Fibroblast of lung (primary cell): Measurements from ENCODE around the gene FBXL2.

Source experiments
- CTCF ChIP-seq, 2 donors: IDR thresholded peaks in 1 of 2; conservative IDR thresholded peaks in 1 of 2; 1 replicate in 1 of 2; 2 replicates in 1 of 2; pipeline ENCODE4 v1.5.1; 2011 to 2012; ENCODE audit warnings: low read length in 2 of 2, control low read depth in 1 of 2, inconsistent platforms in 1 of 2, low read depth in 1 of 2, mild to moderate bottlenecking in 1 of 2
- EZH2 ChIP-seq: IDR thresholded peaks from 2 replicates; pipeline ENCODE4 v1.5.1; 2012; ENCODE audit warnings: low read length, control low read depth, mild to moderate bottlenecking; ENCODE audit errors: missing control alignments

- no peak for TF ChIP-seq CTCF (conservative IDR thresholded peaks at IDR 0.05 in 1 of 2, IDR thresholded peaks at IDR 0.05 in 1 of 2; ENCODE audit: low read depth in 1 of 2, low read length in 2 of 2)
- no peak for TF ChIP-seq EZH2
These were observed 100.7 kb downstream of the FBXL2 start for GRCh38 chr3:33377931-33378330.
